ENCODE data around the gene ITGB4. TPM values are rescaled to one million over a fixed set of nuclear protein-coding genes. Genes with fewer than 3 reads are reported as not detected.

Gene ITGB4
- total and polyA plus RNA-seq, 2 of the 13 experiments (the other 11 are each of a cell fraction or from before 2014, with no cell fraction given) = 6.9 to 14.5 TPM

DNA sequence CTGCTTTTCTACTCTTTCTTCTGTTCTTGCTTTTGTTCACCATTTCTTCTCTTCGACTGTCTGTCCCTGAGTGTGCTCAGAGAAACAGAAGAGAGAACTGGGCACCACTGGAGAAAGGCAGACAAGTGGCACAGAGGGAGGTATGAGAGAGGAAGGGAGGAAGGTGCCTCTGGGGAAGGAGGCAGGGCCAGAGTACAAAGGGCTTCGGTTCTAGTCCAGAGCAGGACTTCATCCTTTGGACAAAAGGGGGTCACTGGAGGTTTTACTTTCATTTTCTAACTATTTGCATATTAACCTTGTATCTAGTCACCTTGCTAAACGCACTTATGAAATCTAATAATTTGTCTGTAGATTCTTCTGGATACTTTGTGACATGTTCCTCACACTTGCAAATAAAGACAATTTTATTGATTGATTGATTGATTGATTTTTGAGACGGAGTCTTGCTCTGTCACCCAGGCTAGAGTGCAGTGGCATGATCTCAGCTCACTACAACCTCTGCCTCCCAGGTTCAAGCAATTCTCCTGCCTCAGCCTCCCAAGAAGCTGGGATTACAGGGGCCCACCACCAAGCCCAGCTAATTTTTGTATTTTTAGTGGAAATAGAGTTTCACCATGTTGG lies 13.5 kb downstream of the ITGB4 start (continued):
- peak; percentile 12; the same call in 1 of the 2 replicates for TF ChIP-seq NR2F6 (IDR thresholded peaks at IDR 0.05)
- TF ChIP-seq NR2F6 (CRISPR knock-in tag; IDR thresholded peaks at IDR 0.05) = no peak; the same call in 1 of the 2 replicates
- TF ChIP-seq SAP130 (CRISPR knock-in tag; IDR thresholded peaks at IDR 0.05; ENCODE audit: low read depth) = peak; percentile 43; the same call in 1 of the 2 replicates
- TF ChIP-seq, protein P1, sequence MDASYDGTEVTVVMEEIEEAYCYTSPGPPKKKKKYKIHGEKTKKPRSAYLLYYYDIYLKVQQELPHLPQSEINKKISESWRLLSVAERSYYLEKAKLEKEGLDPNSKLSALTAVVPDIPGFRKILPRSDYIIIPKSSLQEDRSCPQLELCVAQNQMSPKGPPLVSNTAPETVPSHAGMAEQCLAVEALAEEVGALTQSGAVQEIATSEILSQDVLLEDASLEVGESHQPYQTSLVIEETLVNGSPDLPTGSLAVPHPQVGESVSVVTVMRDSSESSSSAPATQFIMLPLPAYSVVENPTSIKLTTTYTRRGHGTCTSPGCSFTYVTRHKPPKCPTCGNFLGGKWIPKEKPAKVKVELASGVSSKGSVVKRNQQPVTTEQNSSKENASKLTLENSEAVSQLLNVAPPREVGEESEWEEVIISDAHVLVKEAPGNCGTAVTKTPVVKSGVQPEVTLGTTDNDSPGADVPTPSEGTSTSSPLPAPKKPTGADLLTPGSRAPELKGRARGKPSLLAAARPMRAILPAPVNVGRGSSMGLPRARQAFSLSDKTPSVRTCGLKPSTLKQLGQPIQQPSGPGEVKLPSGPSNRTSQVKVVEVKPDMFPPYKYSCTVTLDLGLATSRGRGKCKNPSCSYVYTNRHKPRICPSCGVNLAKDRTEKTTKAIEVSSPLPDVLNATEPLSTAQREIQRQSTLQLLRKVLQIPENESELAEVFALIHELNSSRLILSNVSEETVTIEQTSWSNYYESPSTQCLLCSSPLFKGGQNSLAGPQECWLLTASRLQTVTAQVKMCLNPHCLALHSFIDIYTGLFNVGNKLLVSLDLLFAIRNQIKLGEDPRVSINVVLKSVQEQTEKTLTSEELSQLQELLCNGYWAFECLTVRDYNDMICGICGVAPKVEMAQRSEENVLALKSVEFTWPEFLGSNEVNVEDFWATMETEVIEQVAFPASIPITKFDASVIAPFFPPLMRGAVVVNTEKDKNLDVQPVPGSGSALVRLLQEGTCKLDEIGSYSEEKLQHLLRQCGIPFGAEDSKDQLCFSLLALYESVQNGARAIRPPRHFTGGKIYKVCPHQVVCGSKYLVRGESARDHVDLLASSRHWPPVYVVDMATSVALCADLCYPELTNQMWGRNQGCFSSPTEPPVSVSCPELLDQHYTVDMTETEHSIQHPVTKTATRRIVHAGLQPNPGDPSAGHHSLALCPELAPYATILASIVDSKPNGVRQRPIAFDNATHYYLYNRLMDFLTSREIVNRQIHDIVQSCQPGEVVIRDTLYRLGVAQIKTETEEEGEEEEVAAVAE (CRISPR knock-in tag; IDR thresholded peaks at IDR 0.05; ENCODE audit: borderline replicate concordance) = no peak
- no peak for TF ChIP-seq FOXC1 (CRISPR knock-in tag; IDR thresholded peaks at IDR 0.05; ENCODE audit: borderline replicate concordance)
- TF ChIP-seq ZNF75D (CRISPR knock-in tag; IDR thresholded peaks at IDR 0.05; ENCODE audit: borderline replicate concordance) = no peak
- TF ChIP-seq FOXK2 (IDR thresholded peaks at IDR 0.05) = no peak
- no peak for TF ChIP-seq ZSCAN30 (CRISPR knock-in tag; IDR thresholded peaks at IDR 0.05)
- no peak for TF ChIP-seq PPARG (CRISPR knock-in tag; conservative IDR thresholded peaks at IDR 0.05)
- TF ChIP-seq ZNF460 (CRISPR knock-in tag; IDR thresholded peaks at IDR 0.05; ENCODE audit: borderline replicate concordance) = 0 out of 2 replicates have a peak, but pooled peaks have one; percentile 44
- TF ChIP-seq, protein P2, sequence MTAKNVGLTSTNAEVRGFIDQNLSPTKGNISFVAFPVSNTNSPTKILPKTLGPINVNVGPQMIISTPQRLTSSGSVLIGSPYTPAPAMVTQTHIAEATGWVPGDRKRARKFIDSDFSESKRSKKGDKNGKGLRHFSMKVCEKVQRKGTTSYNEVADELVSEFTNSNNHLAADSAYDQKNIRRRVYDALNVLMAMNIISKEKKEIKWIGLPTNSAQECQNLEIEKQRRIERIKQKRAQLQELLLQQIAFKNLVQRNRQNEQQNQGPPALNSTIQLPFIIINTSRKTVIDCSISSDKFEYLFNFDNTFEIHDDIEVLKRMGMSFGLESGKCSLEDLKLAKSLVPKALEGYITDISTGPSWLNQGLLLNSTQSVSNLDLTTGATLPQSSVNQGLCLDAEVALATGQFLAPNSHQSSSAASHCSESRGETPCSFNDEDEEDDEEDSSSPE (CRISPR knock-in tag; IDR thresholded peaks at IDR 0.05) = no peak
- TF ChIP-seq, protein P3, sequence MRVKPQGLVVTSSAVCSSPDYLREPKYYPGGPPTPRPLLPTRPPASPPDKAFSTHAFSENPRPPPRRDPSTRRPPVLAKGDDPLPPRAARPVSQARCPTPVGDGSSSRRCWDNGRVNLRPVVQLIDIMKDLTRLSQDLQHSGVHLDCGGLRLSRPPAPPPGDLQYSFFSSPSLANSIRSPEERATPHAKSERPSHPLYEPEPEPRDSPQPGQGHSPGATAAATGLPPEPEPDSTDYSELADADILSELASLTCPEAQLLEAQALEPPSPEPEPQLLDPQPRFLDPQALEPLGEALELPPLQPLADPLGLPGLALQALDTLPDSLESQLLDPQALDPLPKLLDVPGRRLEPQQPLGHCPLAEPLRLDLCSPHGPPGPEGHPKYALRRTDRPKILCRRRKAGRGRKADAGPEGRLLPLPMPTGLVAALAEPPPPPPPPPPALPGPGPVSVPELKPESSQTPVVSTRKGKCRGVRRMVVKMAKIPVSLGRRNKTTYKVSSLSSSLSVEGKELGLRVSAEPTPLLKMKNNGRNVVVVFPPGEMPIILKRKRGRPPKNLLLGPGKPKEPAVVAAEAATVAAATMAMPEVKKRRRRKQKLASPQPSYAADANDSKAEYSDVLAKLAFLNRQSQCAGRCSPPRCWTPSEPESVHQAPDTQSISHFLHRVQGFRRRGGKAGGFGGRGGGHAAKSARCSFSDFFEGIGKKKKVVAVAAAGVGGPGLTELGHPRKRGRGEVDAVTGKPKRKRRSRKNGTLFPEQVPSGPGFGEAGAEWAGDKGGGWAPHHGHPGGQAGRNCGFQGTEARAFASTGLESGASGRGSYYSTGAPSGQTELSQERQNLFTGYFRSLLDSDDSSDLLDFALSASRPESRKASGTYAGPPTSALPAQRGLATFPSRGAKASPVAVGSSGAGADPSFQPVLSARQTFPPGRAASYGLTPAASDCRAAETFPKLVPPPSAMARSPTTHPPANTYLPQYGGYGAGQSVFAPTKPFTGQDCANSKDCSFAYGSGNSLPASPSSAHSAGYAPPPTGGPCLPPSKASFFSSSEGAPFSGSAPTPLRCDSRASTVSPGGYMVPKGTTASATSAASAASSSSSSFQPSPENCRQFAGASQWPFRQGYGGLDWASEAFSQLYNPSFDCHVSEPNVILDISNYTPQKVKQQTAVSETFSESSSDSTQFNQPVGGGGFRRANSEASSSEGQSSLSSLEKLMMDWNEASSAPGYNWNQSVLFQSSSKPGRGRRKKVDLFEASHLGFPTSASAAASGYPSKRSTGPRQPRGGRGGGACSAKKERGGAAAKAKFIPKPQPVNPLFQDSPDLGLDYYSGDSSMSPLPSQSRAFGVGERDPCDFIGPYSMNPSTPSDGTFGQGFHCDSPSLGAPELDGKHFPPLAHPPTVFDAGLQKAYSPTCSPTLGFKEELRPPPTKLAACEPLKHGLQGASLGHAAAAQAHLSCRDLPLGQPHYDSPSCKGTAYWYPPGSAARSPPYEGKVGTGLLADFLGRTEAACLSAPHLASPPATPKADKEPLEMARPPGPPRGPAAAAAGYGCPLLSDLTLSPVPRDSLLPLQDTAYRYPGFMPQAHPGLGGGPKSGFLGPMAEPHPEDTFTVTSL (CRISPR knock-in tag; IDR thresholded peaks at IDR 0.05; ENCODE audit: borderline replicate concordance) = no peak
- TF ChIP-seq RFX1 (IDR thresholded peaks at IDR 0.05) = no peak
- TF ChIP-seq TBX2 (CRISPR knock-in tag; IDR thresholded peaks at IDR 0.05; ENCODE audit: borderline replicate concordance) = no peak
- TF ChIP-seq ZNF556 (CRISPR knock-in tag; IDR thresholded peaks at IDR 0.05; ENCODE audit: borderline replicate concordance) = no peak
- no peak for TF ChIP-seq ZNF703 (CRISPR knock-in tag; IDR thresholded peaks at IDR 0.05; ENCODE audit: borderline replicate concordance)
- TF ChIP-seq, protein P4, sequence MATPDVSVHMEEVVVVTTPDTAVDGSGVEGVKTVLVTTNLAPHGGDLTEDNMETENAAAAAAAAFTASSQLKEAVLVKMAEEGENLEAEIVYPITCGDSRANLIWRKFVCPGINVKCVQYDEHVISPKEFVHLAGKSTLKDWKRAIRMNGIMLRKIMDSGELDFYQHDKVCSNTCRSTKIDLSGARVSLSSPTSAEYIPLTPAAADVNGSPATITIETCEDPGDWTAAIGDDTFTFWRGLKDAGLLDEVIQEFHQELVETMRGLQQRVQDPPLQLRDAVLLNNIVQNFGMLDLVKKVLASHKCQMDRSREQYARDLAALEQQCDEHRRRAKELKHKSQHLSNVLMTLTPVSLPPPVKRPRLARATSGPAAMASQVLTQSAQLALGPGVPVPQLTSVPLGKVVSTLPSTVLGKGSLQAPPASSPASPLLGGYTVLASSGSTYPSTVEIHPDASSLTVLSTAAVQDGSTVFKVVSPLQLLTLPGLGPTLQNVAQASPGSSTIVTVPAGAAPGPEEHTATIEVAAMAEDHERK (CRISPR knock-in tag; IDR thresholded peaks at IDR 0.05; ENCODE audit: low read depth) = no peak
- TF ChIP-seq JDP2 (CRISPR knock-in tag; IDR thresholded peaks at IDR 0.05; ENCODE audit: borderline replicate concordance) = no peak
